IMR-90 (cell line): ENCODE results near the gene PREP. TPM values are rescaled to one million over a fixed set of nuclear protein-coding genes. Genes with fewer than 3 reads are reported as not detected.

Source experiments
- ATAC-seq: fragments of 200-7000 bp; cut with Tn5 transposase; 2 replicates; pipeline ENCODE4 v1.9.1; 2020; ENCODE audit warnings: low read depth, mild to moderate bottlenecking, moderate library complexity
- BruUV-seq: library from RNA; stranded (reverse); fragments of 400-500 nt; replicated peaks from 2 replicates; lab custom pipeline; 2021; lab: Mats Ljungman, UMichigan
- CTCF ChIA-PET: fragments of 300-600 bp; formaldehyde crosslinking; extraction: SDS; loops from one replicate; lab custom pipeline; 2021; ENCODE audit warnings: antibody characterized with exemption; lab: Yijun Ruan, JAX
- POLR2A ChIA-PET: fragments of 300-600 bp; sonication (Branson Sonifier 250); formaldehyde crosslinking; loops from one replicate; lab custom pipeline; 2022; ENCODE audit warnings: antibody characterized with exemption; ENCODE audit not compliant: unreplicated experiment; lab: Charles Lee
- DNase-seq: peaks from one replicate; pipeline ENCODE4 v3.0.0; 2013
- H2AFZ ChIP-seq: replicated peaks from 2 replicates; pipeline ENCODE3; 2013; ENCODE audit warnings: low read length, mild to moderate bottlenecking; ENCODE audit not compliant: poor library complexity
- H2AK5ac ChIP-seq: 2 replicates; pipeline ENCODE4 v1.6.1; 2013; ENCODE audit warnings: low read depth, low read length, inconsistent platforms
- H2AK9ac ChIP-seq: replicated peaks from 2 replicates; pipeline ENCODE3; 2013; ENCODE audit warnings: mild to moderate bottlenecking, low read depth, low read length, moderate library complexity; ENCODE audit not compliant: poor library complexity
- H2BK120ac ChIP-seq: 2 replicates; pipeline ENCODE4 v1.6.1; 2013; ENCODE audit warnings: low read depth, low read length, inconsistent platforms
- H2BK15ac ChIP-seq: 3 replicates; pipeline ENCODE4 v1.6.1; 2013; ENCODE audit warnings: low read depth, low read length, inconsistent platforms
- H2BK20ac ChIP-seq: 2 replicates; pipeline ENCODE4 v1.6.1; 2013; ENCODE audit warnings: low read depth, mild to moderate bottlenecking, inconsistent platforms, low read length, moderate library complexity
- H2BK5ac ChIP-seq: 2 replicates; pipeline ENCODE4 v1.6.1; 2013; ENCODE audit warnings: mild to moderate bottlenecking, low read depth, low read length, inconsistent platforms; ENCODE audit not compliant: poor library complexity, severe bottlenecking
- H3K14ac ChIP-seq: replicated peaks from 2 replicates; pipeline ENCODE4 v1.6.1; 2013; ENCODE audit warnings: low read depth, low read length, inconsistent platforms
- H3K18ac ChIP-seq: 2 replicates; pipeline ENCODE4 v1.6.1; 2013; ENCODE audit warnings: low read depth, low read length, control low read depth
- H3K23ac ChIP-seq: 2 replicates; pipeline ENCODE4 v1.6.1; 2013; ENCODE audit warnings: low read depth, low read length, inconsistent platforms
- H3K27ac ChIP-seq: 2 replicates; pipeline ENCODE4 v1.5.1; 2013; ENCODE audit warnings: mild to moderate bottlenecking, control low read depth, low read length; ENCODE audit not compliant: insufficient read depth
- H3K27me3 ChIP-seq: 2 replicates; pipeline ENCODE4 v1.6.1; 2013; ENCODE audit warnings: low read length; ENCODE audit not compliant: control insufficient read depth, insufficient read depth
- H3K36me3 ChIP-seq: 2 replicates; pipeline ENCODE4 v1.6.1; 2013; ENCODE audit warnings: low read length, mixed read lengths; ENCODE audit not compliant: control insufficient read depth, insufficient read depth
- H3K4ac ChIP-seq: 2 replicates; pipeline ENCODE4 v1.6.1; 2013; ENCODE audit warnings: low read depth, low read length, inconsistent platforms
- H3K4me1 ChIP-seq: 2 replicates; pipeline ENCODE4 v1.6.1; 2013; ENCODE audit warnings: low read length, mixed read lengths; ENCODE audit not compliant: control insufficient read depth, insufficient read depth
- H3K4me2 ChIP-seq: 2 replicates; pipeline ENCODE4 v1.6.1; 2013; ENCODE audit warnings: low read depth, mild to moderate bottlenecking, control low read depth, low read length, moderate library complexity
- H3K4me3 ChIP-seq: 2 replicates; pipeline ENCODE4 v1.5.1; 2013; ENCODE audit warnings: low read depth, mild to moderate bottlenecking, control low read depth, low read length, moderate library complexity; ENCODE audit not compliant: insufficient read depth
- H3K56ac ChIP-seq: 2 replicates; pipeline ENCODE4 v1.6.1; 2013; ENCODE audit warnings: low read length, inconsistent platforms; ENCODE audit not compliant: insufficient read depth; ENCODE audit errors: extremely low read depth
- H3K79me1 ChIP-seq, 2 experiments: 2 replicates each; pipeline ENCODE4 v1.6.1; 2013; ENCODE audit warnings: low read length in 2 of 2, inconsistent platforms in 1 of 2, low read depth in 1 of 2
- H3K9ac ChIP-seq: 2 replicates; pipeline ENCODE4 v1.6.1; 2013; ENCODE audit warnings: low read depth, low read length, control low read depth
- H3K9me1 ChIP-seq: 2 replicates; pipeline ENCODE4 v1.6.1; 2013; ENCODE audit warnings: low read length, inconsistent platforms; ENCODE audit not compliant: insufficient read depth
- H3K9me3 ChIP-seq: 2 replicates; pipeline ENCODE4 v1.6.1; 2013; ENCODE audit warnings: low read length; ENCODE audit not compliant: control insufficient read depth, insufficient read depth
- H4K20me1 ChIP-seq: 2 replicates; pipeline ENCODE4 v1.6.1; 2013; ENCODE audit warnings: low read length, inconsistent platforms; ENCODE audit not compliant: insufficient read depth
- H4K5ac ChIP-seq: 2 replicates; pipeline ENCODE4 v1.6.1; 2013; ENCODE audit warnings: mild to moderate bottlenecking, low read depth, low read length, control low read depth
- H4K8ac ChIP-seq, 2 experiments: 2 replicates each; pipeline ENCODE4 v1.6.1; 2013; ENCODE audit warnings: low read depth in 2 of 2, low read length in 2 of 2, control low read depth in 1 of 2, inconsistent platforms in 1 of 2
- H4K91ac ChIP-seq: 2 replicates; pipeline ENCODE4 v1.6.1; 2013; ENCODE audit warnings: low read depth, low read length, inconsistent platforms; ENCODE audit not compliant: insufficient read depth
- BHLHE40 ChIP-seq: fragments of 150-350 bp; IDR thresholded peaks from 2 replicates; pipeline ENCODE4 v1.6.1; 2016; ENCODE audit warnings: mild to moderate bottlenecking, low read depth, low read length
- CHD1 ChIP-seq: IDR thresholded peaks from 2 replicates; pipeline ENCODE4 v1.6.1; 2012; ENCODE audit warnings: low read depth, low read length, improper control_type of control experiment
- CTCF ChIP-seq: conservative IDR thresholded peaks from 2 replicates; pipeline ENCODE4 v1.5.1; 2012; ENCODE audit warnings: mild to moderate bottlenecking, low read depth, low read length, improper control_type of control experiment
- ELK1 ChIP-seq: fragments of 150-350 bp; IDR thresholded peaks from 2 replicates; pipeline ENCODE4 v1.6.1; 2016; ENCODE audit warnings: low read depth, mild to moderate bottlenecking, low read length, moderate library complexity, borderline replicate concordance
- FOS ChIP-seq: fragments of 150-350 bp; IDR thresholded peaks from 2 replicates; pipeline ENCODE4 v1.6.1; 2016; ENCODE audit warnings: low read depth, low read length
- MAZ ChIP-seq: IDR thresholded peaks from 2 replicates; pipeline ENCODE4 v1.6.1; 2012; ENCODE audit warnings: low read depth, mild to moderate bottlenecking, low read length, improper control_type of control experiment, moderate library complexity, borderline replicate concordance
- MXI1 ChIP-seq: IDR thresholded peaks from 2 replicates; pipeline ENCODE4 v1.6.1; 2012; ENCODE audit warnings: low read depth, mild to moderate bottlenecking, low read length, moderate library complexity, borderline replicate concordance
- NFE2L2 ChIP-seq: fragments of 150-350 bp; IDR thresholded peaks from 2 replicates; pipeline ENCODE4 v1.6.1; 2016; ENCODE audit warnings: low read depth, mild to moderate bottlenecking, low read length
- POLR2A ChIP-seq: IDR thresholded peaks from 2 replicates; pipeline ENCODE4 v1.6.1; 2012; ENCODE audit warnings: mild to moderate bottlenecking, low read depth, low read length
- RAD21 ChIP-seq: IDR thresholded peaks from 2 replicates; pipeline ENCODE4 v1.6.1; 2012; ENCODE audit warnings: low read length, improper control_type of control experiment
- RFX5 ChIP-seq: IDR thresholded peaks from 2 replicates; pipeline ENCODE4 v1.8.0; 2012; ENCODE audit warnings: low read depth, mild to moderate bottlenecking, low read length, moderate library complexity
- WGBS, 2 experiments: methylation state at CpG; one replicate each; pipeline versions ENCODE4 v1.1.5 to v1.1.7; 2013; ENCODE audit warnings: missing lambda C conversion rate in 2 of 2; ENCODE audit not compliant: insufficient read length in 1 of 2; ENCODE audit errors: extremely low coverage in 2 of 2; 5-methylcytosine and 5-hydroxymethylcytosine counted together
- dilution Hi-C: fragments of 300-500 bp; cut with HindIII; formaldehyde crosslinking; loops from one replicate; pipeline ENCODE4 v1.14.3; 2018; ENCODE audit warnings: low sequenced_read_pairs; ENCODE audit not compliant: unreplicated experiment
- in situ Hi-C: fragments of 300-500 bp; cut with MboI; formaldehyde crosslinking; loops from 3 replicates; pipeline ENCODE4 v1.14.3; 2019; ENCODE audit warnings: low sequenced_read_pairs, inconsistent platforms, mixed read lengths
- intact Hi-C: fragments of 100-400 bp; cut with micrococcal nuclease; formaldehyde crosslinking; loops from 2 replicates; pipeline ENCODE4 v1.10.0; 2022
- polyA plus RNA-seq, 3 experiments: library from polyadenylated mRNA; depleted of rRNA; stranded (reverse); fragments of >200 nt; gene quantifications; 2 replicates each; pipeline ENCODE4 v1.2.3, GENCODE V29; 2012; ENCODE audit warnings: low replicate concordance in 1 of 3
- total RNA-seq: library from RNA; depleted of rRNA; stranded (reverse); fragments of >200 nt; gene quantifications from 2 replicates; pipeline ENCODE4 v1.2.3, GENCODE V29; 2012

PREP gene
- total and polyA plus RNA-seq, 2 of the 4 experiments (the other 2 are of a cell fraction) = 21.0 to 25.7 TPM

- TF ChIP-seq MAZ = no peak
- TF ChIP-seq POLR2A = no peak
- no peak for TF ChIP-seq RFX5
- no peak for TF ChIP-seq MXI1
- no peak for TF ChIP-seq FOS
- TF ChIP-seq ELK1 = no peak
- no peak for TF ChIP-seq BHLHE40
- TF ChIP-seq NFE2L2 = no peak
- no peak for TF ChIP-seq CTCF
- no peak for TF ChIP-seq RAD21
- TF ChIP-seq CHD1 = no peak
- no peak overlapping the region for H3K4me3 ChIP-seq
- no peak overlapping the region for H3K9ac ChIP-seq
- peaks cover 18% of the 10 kb centered on the region for H3K36me3 ChIP-seq
- no peak for DNase-seq
- no peak overlapping the region for H2AK5ac ChIP-seq
- dilution Hi-C loops = no loop called here
- H3K4ac ChIP-seq = no peak overlapping the region
- H3K79me1 ChIP-seq = peaks cover 3 to 9% of the 10 kb centered on the region in 2 experiments; a peak in 3 of 4 replicates
- CTCF ChIA-PET = no interaction called here
- no CpG with 5 or more reads among the region's 4 CpGs for WGBS, 2 experiments
- no peaks in the 10 kb centered on the region for H3K9me3 ChIP-seq
- H2BK20ac ChIP-seq = no peak overlapping the region
- no peak overlapping the region for H3K18ac ChIP-seq
- H4K20me1 ChIP-seq = peaks cover 3% of the 10 kb centered on the region; the same call in 1 of the 2 replicates
- no peak overlapping the region for H3K27ac ChIP-seq
- H3K23ac ChIP-seq = no peak overlapping the region
- H3K56ac ChIP-seq = no peak overlapping the region
- H4K8ac ChIP-seq = no peak overlapping the region
- POLR2A ChIA-PET = no interaction called here
- H4K91ac ChIP-seq = no peak overlapping the region
- ATAC-seq = no peak
- H2AK9ac ChIP-seq = no peak overlapping the region
- H2AFZ ChIP-seq = no peak overlapping the region
- no peak overlapping the region for H2BK120ac ChIP-seq
- H2BK5ac ChIP-seq = no peak overlapping the region
- no TSS peak for BruUV-seq
- peaks cover 2% of the 10 kb centered on the region; the same call in 1 of the 2 replicates for H3K4me1 ChIP-seq
- H2BK15ac ChIP-seq = no peak overlapping the region
- in situ Hi-C loops = no loop called here
- no peak overlapping the region for H3K14ac ChIP-seq
- no peak overlapping the region for H4K5ac ChIP-seq
- no peaks in the 10 kb centered on the region for H3K27me3 ChIP-seq
- H3K9me1 ChIP-seq = no peaks in the 10 kb centered on the region; the same call in none of the 2 replicates
- no peak overlapping the region for H3K4me2 ChIP-seq
- intact Hi-C loops = no loop called here
Measured at GRCh38 chr6:105332576-105332975, 70.3 kb downstream of the PREP start.
